Hematopoietic multipotent progenitor cell treated with erythropoietin and hydrocortisone succinate and interleukin-3 and kit ligand, for 4 days (in vitro differentiated cells): ENCODE measurements around the gene RRAS.

Experiments used
- DNase-seq: peaks from one replicate; pipeline ENCODE4 v3.0.0-alpha.2; 2015

RRAS gene

DNA sequence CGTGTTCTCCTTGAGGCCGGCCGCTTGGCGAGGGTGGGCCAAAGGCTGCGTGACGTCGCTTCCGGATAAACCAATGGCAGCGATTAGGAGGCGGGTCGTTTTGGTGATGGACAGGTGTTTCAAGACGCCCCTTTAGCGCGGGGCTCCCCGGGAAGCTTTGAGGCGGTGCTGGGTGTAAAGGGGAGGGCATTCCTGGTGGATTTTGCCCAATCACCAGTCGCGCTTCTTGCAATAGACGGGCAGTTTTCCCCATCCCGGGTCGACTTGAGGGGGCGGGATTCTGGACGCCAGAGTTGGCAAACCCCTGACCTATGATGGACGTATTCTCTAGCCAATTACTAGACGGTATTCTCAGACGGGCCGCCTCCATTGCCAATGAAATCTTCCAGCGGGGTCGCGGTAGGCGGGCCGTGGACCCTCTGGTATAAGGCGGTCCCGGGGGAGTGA lies 36.9 kb upstream of the RRAS start:
- DNase-seq, result peak; percentile 100

DNA sequence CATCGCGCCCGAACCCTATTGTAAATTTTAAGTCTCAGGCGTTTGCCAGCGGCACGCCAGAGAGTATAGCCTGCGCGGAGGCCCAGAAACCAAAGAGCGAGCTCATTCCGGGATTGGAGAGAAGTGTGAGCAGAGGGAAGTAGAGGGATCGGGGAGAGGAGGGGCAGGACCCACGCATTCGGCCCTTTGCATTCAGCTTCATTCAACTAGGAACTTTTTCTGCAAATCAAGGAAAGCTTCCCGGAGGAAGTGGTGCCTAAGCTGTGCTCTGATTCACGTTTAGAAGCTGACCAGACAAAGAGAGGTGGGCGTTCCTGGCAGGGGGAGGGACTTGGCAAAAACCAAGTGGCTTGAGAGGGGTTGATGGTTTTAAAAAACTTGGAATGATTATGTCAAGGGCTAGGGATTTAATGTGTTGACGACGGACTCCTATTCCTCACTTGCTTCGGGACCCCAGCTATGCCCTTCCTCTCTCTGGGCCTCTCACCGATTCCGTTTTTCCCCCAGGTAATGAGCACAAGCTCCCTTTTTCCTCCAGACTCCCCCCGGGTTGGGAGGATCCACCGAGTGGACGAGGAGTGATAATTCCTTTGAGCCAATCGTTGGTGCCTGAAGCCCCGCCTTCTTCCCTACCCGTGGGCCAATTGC lies 36.3 kb upstream of the RRAS start:
- DNase-seq, result peak; percentile 94

GRCh38 chr19:49672131-49672919 lies 32.4 kb upstream of the RRAS start:
- DNase-seq, result peak; percentile 85

DNA sequence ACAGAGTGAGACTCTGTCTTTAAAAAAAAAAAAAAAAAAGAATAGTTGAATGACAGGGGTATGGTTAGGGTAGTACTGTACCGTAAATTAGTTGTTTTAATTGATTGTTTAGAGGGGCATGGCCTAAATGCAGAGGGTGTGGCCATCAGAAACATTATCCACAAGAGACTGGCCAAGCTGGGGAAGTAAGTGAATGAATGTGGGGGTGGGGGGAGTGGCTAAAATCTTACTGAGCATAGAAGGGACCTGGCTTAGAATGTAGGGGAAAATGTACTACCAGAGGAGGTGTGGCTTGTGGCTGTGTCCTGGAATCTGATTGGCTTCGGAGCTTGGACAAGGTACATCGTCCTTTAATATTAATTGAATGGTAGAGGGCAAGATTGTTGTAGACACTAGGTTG lies 29.6 kb upstream of the RRAS start:
- no peak for DNase-seq

- DNase-seq, result no peak
Measured at GRCh38 chr19:49667473-49667872, 27.5 kb upstream of the RRAS start.

DNA sequence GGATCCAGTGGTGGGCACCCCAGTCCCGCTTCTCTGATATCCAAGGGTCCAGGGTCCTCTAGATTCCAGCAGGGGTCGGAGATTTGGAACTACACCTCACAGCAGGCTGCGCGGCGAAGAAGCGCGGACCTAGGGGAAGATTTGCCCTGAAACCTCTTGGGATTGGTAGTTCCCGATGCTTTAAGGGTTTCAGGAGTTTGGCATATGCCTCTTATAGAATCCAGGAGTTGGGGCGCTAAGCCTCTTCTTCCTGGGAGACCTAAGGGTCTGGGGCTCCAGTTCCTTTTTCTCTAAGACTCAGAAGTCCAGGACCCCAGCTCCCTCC lies 26.1 kb upstream of the RRAS start:
- no peak for DNase-seq

DNA sequence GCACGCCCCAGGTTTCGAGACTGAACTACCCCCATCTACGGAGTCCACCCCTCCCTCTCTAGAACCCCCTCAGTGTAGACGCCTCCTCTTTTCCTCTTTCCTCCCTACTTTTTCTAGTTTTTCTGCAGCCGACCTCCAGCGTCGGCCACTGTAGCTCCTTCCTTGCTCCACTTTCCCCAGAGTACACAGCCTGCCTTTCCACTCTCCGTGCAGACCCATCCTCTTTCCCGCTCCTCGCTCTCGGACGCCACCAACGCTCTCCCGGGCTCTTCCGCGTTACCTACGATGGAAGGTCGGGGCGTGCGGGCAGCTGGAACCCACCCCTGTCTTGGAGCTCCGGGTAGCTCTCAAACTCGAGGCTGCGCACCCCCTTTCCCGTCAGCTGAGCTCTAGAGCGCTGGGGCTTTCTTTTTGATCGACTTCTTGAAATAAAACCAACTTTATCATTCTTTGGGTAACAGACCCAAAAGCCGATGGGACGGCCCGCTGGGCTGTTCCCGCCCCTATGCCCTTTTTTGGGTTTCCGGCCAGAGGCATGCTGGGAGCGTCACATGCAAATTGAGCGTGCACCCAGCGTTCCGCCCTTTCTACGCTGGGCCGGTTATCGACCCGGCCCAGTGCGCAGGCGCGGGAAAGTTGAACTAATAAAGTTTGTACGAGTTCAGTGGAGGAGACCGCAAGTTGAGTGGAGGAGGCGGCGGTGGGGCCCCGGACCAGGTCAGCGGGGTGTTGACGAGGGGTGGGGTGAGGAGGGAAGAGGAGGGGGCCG lies 25.6 kb upstream of the RRAS start, which contains the start of the genes BCL2L12 and IRF3:
TSS of gene BCL2L12 (plus strand) at position 583 of the 769 bp plus-strand sequence. CDS start 760 bp downstream, outside the sequence.
TSS of gene IRF3 (minus strand) at position 507 of the 769 bp plus-strand sequence. CDS start 1,019 bp downstream, outside the sequence.
- peak; percentile 99 for DNase-seq

DNA sequence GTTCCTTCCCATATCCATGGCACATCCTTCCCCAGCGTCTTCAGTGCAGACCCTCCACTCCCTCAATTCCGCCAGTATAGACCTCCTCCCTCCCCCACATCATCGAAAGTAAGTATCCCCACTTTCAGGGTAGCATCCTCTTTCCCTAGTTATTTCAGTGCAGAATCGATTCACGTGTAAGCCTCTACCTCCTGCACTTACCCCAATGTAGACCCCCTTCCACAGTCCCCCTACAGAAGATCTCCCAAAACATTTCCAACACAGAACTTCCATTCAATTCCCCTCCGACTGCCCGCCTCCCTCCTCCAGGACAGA lies 25.1 kb upstream of the RRAS start:
- peak; percentile 23 for DNase-seq

GRCh38 chr19:49664171-49665035 lies 24.5 kb upstream of the RRAS start:
- DNase-seq, result peak; percentile 90

- no peak for DNase-seq
Measured at GRCh38 chr19:49663224-49663623, 23.3 kb upstream of the RRAS start.

- DNase-seq, result no peak
Measured at GRCh38 chr19:49662011-49662410, 22.1 kb upstream of the RRAS start.

DNA sequence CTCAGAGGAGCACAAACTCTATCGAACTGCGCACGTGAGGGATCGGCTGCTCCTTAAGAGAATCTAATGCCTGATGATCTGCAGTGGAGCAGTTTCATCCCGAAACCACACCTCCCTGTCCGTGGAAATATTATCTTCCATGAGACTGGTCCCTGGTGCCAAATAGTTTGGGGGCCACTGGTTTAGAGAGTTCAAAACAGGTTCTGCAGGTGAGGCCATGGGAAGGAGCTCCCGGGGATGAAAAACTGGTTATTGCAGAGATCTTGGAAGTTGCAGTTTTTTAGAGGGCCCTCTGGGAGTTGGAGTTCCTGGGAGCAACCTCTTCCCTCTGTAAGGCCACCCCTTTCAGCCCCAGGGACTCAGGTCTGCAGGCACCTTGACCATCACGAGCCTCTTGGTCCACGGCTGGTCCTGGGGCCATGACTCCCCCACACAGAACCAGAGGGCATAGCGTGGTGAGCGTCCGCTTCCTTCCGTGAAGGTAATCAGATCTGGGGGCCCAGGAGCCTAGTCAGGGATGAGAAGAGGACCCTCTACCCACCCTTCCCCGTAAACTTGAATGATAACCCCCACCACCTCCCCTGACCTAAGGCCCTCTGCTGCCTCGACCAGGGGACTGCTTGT lies 20.5 kb upstream of the RRAS start:
- DNase-seq, result no peak

- no peak for DNase-seq
Measured at GRCh38 chr19:49658566-49659442, 18.9 kb upstream of the RRAS start.

DNA sequence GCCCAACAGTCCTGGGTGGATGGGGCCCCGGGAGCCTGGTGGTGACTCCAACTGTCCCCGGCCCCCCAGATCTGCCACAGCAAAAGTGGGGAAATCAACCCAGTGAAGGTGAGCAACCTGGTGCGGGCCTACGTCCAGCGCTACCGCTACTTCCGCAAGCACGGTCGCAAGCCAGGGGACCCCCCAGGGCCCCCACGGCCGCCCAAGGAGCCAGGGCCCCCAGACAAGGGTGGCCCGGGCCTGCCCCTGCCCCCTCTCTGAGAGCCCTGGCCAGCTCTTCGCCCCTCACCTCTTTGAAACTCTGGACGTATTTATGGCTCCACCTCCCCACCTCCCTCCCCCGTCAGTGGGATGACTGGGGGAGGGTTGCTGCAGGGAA lies 18.2 kb upstream of the RRAS start:
- DNase-seq, result no peak

- no peak for DNase-seq
Measured at GRCh38 chr19:49657493-49658138, 17.7 kb upstream of the RRAS start.

GRCh38 chr19:49656456-49657109 lies 16.6 kb upstream of the RRAS start:
- DNase-seq, result no peak

GRCh38 chr19:49655570-49656455 lies 15.9 kb upstream of the RRAS start:
- no peak for DNase-seq

GRCh38 chr19:49654581-49654980 lies 14.6 kb upstream of the RRAS start:
- DNase-seq, result no peak

GRCh38 chr19:49653466-49653806 lies 13.5 kb upstream of the RRAS start:
- DNase-seq, result no peak
